Stromal cell of bone marrow (primary cell): ENCODE measurements around the gene FAM131B.
A peak's percentile ranks its signal among the peaks of the same experiment; 100 is the strongest.
"Not testable (repeated sequence)": the region's sequence is repeated elsewhere in the genome, so short reads cannot be mapped to it uniquely, and the experiment has no call there.

Experiments used
- DNase-seq: peaks from one replicate; pipeline ENCODE4 v3.0.0-alpha.2; 2012; ENCODE audit warnings: low read depth

Gene FAM131B

GRCh38 chr7:143362131-143363015 is at the start of gene FAM131B:
Gene FAM131B (minus strand): TSS chr7:143362713. CDS start chr7:143362603, 110 bp downstream.
- DNase-seq = no peak

DNA sequence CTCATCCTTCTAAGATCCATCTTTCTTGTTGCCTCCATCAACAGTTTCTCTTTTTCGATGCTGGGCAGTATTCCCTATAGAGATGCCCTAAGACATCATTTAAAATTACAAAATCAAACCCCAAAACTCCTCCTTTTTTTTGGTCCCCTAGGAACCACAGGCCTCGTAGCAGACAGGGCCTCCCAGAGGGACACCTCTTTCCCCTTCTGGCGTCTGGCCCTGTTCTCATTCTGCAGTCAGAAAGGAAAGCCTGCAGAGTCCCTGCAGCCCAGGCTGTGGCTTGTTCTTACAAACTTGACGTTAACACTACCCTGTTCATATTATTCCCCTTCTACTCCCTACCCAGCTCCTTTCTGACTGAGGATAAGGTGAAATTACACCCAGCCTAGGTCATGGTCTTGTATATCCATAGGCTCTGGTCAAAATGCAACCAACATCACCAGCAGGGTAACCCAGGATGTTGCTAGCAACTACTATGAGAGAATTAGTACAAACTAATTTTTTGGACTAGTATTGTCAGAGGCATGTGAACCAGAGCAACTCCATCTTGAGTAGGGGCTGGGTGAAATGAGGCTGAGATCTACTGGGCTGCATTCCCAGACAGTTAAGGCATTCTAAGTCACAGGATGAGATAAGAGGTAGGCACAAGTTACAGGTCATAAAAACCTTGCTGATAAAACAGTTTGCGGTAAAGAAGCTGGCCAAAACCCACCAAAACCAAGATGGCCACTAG is 49.6 kb upstream of the FAM131B start:
- DNase-seq = no peak

- peak; percentile 38 for DNase-seq
Measured at GRCh38 chr7:143410521-143411004, 48.0 kb upstream of the FAM131B start.

DNA sequence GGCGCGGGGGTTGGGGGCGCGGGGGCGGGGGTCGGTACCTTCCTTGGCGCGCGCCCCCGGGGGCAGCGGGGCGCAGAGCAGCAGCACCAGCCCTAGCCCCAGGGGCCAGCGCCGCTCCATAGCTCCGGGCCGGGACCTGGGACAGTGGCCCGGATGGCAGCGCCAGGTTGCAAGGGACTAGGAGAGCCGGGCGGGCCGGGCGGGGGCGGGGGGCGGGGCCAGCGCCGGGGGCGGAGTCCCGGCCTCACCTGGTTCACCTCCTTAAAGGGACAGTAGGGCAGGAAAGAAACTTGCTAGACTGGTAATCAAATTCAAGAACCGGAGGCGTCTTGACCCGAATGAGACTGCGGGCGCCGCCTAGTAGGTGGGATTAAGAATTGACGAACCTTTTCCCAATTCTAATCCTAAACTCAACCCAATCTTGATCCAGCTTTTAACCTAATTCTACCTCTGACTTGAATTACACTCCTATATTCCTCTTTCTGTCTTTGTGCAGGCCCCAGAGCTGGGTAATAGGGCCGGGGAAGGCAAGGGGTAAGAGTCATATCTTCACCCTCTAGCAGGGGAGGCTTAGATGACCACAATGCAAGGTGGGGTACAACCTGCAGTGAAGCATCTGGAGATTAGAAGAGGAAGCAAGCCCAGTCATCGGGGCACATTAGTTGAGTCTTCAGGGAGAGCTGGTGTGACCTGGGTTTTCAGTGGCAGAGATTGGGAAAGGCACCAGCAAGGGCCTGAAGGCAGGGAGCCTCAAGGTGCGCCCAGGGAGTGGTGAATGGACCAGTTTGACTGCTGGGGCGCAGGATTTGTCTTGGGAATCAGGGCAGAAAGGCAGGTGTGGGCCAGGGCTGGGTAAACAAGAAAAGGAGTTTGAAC is 46.4 kb upstream of the FAM131B start, which contains the start of gene EPHA1:
Gene EPHA1, minus strand, starts transcription at position 171 of the 876 bp plus-strand sequence. Its CDS starts 51 bp downstream, at position 120.
- no peak for DNase-seq

DNA sequence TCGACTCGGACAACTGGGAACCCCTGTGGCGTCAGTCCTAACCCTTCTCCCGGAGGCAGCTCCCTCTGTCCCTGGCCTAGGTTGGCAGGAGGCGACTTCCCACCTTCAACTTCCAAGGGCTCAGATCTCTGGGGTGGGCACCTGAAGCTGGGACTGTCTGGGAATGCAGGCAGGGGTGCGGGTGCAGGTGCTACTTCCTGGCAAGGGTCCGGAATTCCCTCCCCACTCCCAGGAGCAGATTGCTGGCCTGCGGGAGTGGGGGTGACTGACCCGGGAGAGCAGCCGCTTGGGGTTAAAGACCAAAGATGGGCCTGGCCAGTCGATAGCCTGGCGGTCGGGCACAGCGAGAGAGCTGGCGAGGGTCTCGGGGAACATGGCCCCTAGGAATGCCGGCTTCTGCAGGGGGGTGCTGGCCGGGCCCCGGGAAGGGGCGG is 45.8 kb upstream of the FAM131B start:
- DNase-seq = no peak

GRCh38 chr7:143407287-143408251 is 45.1 kb upstream of the FAM131B start:
- no peak for DNase-seq

GRCh38 chr7:143406002-143406357 is 43.5 kb upstream of the FAM131B start:
- no peak for DNase-seq

GRCh38 chr7:143405173-143406001 is 42.9 kb upstream of the FAM131B start:
- DNase-seq = no peak

GRCh38 chr7:143402233-143402632 is 39.7 kb upstream of the FAM131B start:
- DNase-seq = not testable (repeated sequence)

DNA sequence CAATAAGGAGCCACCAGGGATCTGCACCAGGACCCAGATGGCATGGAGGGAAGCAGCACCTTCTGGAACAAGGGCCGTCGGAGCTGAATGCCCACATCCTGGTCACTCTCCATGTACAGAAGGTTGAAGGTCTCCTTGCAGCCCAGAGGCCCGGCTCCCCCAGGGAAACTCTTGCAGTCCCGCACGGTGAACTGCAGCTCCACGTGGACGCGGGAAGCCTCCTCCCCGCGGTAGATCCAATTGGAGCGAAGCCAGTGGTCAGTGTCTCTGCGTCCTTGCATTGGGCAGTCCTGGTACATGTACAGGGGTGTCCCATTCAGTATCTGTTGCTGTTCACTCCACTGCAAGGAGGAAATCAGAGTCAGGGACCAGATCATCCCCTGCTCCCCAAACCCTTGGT is 38.8 kb upstream of the FAM131B start:
- DNase-seq = no peak

GRCh38 chr7:143399642-143400041 is 37.1 kb upstream of the FAM131B start:
- no peak for DNase-seq

DNA sequence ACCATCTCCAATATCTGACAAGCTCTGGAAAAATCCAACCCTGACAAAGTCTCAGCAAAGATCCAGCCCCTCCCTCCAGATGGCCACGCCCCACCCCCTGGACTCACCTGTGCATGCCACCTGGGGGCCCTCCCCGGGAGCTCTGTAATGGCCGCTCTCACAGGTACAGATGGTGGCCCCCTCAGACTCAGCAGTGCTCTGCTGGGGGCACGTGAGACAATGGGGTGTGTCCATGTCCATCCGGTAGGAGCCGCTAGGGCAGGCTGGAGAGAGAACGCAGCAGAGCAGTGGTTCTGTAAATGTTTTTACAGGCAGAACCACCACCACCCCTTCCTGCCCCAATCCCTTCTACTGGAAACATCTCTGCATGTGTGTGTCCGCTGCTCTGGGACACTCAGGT is 36.6 kb upstream of the FAM131B start:
- DNase-seq = no peak

DNA sequence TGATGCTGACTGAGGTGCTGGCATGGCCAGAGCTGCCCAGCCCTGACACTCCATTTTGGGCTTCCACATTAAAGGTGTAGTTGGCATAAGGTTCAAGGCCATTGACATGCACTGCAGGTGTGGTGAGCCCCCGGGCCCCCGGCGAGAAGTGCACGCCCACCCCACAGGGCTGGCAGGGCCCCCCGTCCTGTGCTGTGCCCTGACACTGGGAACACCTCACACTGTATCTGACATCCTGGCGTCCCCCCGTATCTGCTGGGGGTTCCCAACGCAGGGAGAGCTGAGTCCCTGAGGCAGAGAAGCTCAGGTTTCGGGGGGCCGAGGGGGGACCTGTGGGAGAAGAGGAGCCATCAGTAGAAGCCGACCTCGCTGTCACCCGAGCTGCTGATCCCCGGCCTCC is 36.1 kb upstream of the FAM131B start:
- DNase-seq = no peak

DNA sequence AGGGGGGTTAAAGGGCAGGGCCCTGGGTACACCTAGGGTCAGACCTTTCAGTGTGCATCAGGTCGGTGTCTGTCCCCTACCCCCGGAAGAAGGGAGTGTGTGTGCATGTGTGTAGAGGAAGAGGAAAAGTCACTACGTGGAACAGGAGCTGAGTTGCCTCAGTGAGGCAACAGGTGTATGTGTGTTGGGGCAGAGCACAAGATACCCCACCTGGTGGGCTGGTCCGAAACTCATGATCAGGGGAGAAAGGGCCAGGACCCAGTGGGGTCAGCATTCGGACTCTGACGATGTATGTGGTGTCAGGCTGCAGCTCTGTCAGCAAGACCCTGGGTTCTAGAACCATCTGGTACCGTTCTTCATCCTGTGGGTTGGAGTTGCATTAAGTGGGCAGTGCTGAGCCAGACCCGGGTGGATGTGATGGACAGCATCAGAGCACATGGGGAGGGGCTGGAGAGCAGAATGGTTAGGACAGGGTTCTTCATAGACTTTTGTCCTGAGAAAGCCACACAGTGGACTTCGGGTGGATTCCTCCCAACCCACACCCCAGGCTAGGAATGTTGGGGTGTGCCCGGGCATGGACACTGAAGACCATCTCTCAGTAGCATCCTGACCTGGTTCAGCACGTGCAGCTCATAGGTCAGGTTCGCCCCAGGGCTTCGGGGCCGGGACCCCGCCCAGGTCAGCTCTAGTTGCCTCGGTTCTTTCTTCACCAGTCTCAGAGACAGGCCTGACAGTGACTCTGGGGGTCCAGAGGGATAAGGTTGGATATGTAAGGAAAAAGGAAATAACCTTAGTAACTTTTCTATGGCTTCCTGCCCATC is 35.4 kb upstream of the FAM131B start:
- DNase-seq = no peak

GRCh38 chr7:143396625-143397556 is 34.4 kb upstream of the FAM131B start:
- no peak for DNase-seq

DNA sequence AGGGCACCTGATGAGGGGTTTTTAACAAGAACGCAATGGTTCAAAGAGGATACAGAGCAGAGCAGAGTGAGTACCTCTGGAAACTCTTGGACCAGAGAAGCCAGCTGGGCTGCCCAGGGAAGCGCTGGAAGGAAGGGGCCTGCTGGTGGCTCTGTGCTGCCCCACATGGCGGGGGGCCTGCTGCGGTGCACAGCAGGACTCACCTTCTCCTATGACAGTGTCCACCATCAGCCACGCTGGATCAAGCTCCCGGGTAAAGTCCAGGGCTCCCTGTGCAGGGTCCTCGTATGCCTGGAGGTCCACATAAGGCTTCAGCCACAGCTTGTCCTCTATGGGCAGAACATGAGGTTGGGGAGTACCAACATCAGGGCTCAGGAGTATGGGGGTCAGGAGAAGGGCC is 33.7 kb upstream of the FAM131B start:
- DNase-seq = no peak

GRCh38 chr7:143395187-143396149 is 33.0 kb upstream of the FAM131B start:
- no peak for DNase-seq
